Effector CD4-positive, alpha-beta T cell (primary cell): Measurements from ENCODE around the gene CTNNA1.

Experiments
- DNase-seq: peaks from one replicate; pipeline ENCODE4 v3.0.0-alpha.2; 2020

CTNNA1 gene

DNA sequence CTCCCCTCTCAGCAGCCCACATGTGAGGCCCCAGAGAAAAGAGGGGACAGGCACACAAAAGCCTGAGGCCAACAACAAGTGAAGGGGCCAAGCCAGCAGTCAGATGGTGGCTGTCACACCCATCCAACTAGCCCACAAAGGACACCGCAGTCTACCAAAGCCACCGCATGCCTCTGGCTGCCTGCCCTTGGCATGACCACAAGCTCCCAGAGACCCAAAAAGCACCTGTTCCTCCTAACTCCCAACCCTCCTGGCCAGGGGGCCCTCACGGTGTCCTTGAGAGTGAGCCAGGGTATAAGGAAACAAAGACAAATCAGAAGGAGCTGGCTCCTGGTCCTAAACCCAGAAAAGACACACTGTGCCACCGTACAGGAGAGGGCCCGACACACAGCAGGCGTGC is 199.7 kb downstream of the CTNNA1 start:
- DNase-seq = no peak

DNA sequence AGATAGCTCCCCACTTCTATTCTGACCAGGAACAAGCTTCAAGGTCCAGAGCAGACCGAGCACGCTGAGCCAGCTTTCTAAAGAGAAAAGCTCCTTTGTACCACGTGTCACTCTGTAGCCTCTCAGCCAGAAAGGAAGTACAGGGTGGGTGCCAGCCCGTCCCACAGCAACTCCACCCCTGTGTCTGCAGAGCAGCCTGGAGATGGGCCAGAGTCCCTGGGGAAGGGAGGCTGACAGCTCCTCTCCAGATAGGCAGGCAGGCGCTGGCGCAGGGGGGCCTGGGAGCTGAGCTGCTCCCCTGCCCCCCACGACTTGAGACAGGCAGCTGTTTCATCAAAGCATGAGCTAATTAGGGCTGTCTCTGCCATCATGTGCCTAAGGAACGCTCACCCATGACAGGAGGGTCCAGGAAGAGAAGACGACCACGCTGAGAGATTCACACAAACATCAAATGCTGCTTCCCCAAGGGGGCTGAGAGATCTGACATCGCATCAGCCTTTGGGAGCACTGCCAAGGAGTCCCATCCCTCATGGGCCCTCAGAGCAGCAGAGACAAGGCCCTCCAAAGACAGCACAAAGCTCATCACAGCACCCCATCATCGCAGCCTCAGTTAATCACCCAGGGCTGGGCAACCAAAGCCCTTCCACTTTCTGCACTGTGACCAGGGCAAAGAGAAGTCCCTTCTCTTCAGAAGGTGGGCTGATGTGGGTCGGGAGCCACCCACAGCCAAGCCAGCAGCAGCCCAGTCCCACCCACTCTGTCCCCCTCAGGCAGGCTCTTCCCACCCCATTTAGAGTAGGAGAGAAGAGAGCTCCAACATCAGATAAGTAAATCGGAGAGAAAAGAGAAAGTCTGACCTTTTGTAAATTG is 200.4 kb downstream of the CTNNA1 start:
- no peak for DNase-seq

DNA sequence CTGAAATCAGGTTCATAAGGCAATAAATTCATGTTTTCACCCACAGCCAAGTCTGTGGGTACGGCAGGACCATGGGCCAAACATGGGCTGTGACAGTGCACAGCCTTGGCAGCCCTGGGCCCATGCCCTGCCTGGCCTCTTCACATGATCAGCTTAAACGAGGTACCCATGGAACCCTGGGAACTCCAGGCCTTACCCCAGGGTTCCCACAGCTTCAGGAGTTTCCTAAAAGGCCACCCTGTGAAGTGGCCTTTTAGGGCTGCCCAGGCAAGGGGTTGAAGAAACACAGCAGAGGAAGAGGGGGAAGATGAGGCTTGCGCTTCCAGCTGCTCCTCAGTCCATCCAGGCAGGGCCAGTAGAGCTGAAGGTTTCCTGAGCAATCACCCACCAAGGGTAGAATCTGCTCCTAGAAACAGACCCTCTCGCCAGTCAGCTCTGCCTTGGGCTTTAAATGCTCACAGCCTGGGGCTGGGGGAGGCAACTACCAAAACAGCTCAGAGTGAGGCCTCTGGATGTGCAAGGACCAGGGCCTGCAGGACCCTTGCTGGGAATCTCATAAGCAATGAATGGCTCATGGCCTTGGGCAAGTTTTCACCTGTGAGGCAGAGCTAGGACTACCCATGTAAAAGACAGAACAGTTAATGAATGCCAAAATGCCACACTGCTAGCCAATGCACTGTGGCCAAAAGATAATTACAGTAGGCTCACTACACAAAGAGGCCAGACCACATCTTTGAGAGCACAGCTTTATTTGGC is 201.2 kb downstream of the CTNNA1 start:
- no peak for DNase-seq

DNA sequence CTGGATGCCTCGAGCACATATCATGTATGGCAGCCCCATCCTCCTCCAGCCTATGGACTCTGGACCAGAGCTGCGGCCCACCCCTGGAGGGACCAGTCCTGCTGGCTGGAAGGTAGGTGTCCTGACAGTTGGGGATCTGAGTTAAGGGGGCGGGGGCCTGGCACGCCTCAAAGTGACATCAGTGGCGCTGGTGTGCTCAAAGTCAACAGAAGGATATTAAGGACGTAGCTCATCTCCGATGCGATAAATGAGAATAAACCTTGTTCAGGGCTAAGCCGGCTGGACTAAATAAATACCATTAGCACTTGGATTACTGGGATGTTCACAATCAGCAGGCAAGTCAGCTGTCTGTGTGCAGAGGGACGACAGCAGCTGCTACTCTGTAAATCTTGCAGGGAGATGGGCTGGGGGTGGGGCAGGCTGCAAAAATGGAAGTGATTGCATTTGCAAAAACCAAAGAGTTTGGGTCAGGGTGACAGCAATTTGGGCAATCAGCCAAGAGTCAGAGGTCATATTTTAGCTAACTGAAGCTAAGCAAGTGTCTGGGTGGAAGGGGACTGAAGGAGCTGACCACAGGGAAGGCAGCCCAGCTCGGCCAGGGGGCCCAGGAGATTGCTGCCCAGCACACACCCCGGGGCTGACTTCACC is 201.9 kb downstream of the CTNNA1 start:
- DNase-seq = no peak

DNA sequence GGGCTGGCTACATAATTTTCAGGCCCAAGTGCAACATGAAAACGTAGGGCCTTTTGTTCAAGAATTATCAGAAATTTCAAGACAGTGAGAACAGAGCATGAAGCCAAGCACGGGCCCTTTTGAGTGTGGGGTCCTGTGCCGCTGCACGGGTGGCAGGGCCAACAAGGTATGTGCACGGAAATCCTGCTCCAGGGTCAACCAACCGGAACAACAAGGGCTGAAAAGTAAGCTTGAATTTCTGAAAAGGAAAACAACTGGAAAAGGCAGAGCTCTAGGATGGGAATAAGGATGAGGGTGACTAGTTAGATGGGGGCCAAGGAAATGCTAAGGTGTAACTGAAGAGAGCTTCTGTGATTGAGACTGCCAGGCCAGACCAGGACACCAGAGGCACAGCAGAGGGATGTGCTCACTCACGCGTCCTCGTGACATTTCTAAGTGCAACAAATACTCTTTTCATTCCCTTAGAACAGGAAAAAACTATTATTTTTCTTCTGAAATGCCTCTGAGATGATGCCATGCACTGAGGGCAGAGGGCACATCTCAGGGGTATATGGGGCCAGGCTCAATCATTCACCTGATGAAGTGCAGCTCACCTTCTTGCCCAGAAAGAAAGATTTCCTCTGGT is 202.6 kb downstream of the CTNNA1 start:
- DNase-seq = no peak

DNA sequence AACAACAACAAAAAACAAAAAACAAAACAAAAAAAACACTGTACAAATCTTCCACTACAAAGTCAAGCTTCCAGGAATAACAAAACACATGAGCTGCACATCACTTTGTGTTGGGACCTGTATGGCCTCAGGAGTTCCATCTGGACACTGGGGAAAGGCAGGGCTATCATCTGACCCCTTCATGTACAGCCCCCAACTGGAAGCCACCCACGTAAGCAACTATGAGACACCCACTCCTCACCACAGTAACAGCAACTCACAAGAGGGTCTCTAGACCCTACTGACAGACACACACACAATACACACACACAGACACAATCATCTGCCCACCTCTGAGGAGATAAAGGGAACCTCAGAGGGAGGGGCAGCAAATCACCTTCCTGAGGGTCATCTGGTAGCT is 203.6 kb downstream of the CTNNA1 start:
- no peak for DNase-seq

DNA sequence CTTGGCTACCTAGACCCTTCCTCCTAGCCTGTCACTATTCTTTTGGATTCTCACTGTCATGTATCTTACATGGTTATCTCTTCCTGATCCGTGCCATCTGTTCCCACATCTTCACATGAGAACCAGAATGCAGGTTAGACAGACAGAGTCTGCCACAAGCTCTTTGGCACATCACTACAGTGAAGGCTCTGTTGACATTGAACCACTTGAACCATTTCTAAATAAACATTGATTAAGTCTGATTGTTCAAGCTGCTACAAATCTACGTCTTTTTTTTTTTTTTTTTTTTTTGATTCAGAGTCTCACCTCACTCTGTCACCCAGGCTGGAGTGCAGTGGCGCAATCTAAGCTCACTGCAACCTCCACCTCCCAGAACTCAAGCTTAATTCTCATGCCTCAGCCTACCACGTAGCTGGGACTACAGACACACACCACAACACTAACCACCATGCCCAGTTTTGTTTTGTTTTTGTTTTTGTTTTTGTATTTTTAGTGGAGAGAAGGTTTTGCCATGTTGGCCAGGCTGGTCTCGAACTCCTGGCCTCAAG is 207.0 kb downstream of the CTNNA1 start:
- DNase-seq = no peak

DNA sequence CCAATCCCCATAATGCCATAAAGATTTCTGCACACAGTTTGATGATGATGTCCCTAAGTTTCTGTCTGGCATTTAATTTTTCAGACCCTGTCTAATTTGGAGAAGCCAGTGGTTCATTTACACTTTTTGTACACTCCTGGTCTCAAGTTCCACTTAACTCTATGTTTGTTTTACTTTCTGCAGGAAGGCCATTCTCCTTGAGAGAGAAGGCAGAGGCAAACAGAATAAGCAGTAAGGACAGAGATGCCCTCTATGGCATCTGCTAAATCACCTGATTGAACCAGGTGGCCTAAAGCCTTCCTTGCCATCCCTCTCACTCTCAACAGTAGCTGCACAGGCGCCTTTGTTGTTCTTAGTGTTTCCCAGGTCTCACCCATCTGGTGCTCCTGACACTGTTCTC is 208.0 kb downstream of the CTNNA1 start:
- DNase-seq = no peak

DNA sequence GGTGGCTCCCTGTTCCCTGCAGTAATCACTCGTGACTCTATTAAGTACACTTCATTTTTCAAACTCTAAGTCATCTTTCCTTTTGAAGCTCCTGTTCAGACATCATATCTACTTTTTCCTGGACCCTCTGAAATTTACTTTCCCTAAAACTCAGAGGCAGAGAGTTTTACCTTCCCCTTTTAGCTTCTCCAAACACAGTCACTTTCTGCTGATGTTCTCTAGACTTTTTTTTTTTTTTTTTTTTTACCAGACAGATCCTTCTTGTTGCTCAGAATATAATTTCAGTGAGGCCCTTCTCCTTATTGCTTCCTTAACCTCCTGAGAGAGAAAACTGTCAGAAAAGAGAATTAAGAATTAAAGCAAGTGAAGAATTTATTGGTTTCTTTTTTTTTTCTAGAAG is 208.5 kb downstream of the CTNNA1 start:
- DNase-seq = no peak

DNA sequence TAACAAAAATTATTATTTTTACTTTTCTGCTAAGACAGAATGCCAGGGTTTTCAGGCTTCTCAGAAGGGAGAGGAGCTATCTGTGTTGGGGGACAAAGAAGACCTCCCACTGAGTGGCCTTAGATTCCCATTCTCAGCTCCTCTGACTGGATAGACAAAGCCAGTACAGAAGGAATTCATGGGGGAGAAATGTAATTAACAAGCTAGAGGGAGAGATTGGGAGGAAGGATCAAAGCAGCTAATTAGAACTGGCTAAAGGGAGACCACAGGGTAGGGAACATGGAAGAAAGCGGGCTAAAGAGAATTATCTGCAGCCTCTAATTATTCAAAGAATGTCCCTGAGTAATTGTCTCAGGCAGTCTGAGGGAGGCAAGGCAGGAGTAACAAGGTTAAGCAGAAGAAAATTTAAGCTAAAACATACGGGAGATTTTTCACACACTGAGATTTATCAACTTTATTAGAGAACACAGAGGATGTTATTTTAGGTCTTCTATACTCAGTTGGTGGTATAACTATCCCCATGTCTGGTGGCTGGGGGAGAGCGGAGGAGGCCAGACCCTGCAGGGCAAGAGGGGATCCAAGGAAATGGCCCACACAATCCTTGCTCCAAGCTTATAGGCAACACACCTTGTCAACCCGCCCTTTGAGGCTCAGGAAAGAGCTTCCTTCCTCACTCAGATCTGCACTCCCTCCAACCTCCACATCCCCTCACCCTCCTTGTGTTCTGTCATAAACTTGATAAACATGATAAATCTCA is 209.6 kb downstream of the CTNNA1 start:
- no peak for DNase-seq

DNA sequence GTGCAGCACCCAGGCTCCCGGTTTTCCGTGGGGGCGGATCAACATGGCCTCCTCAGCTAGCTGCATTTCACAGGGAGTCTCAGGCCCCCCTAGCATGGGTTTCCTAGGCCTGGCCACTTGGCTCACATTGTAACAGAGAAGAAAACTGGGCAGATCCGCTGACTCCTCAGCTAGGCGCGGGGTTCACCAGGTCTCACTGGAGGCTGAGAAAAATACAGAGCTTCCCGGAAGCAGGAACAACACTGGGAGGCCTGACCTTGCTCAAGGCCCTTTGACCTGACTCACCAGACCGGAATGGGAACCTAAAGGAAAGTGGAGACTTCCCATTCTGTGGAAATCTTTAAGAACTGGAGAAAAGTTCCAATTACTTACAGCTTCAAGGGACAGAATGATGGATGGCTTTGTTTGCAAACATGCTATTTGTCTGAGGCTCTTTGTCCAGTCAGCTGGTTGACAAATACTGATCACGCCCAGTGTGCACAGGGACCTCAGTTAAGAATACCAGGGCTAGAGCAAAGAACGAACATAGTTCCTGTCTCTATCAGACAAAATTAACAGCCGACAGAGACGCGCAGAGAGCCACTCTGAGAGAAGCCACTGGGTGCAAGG is 210.6 kb downstream of the CTNNA1 start:
- DNase-seq = no peak

DNA sequence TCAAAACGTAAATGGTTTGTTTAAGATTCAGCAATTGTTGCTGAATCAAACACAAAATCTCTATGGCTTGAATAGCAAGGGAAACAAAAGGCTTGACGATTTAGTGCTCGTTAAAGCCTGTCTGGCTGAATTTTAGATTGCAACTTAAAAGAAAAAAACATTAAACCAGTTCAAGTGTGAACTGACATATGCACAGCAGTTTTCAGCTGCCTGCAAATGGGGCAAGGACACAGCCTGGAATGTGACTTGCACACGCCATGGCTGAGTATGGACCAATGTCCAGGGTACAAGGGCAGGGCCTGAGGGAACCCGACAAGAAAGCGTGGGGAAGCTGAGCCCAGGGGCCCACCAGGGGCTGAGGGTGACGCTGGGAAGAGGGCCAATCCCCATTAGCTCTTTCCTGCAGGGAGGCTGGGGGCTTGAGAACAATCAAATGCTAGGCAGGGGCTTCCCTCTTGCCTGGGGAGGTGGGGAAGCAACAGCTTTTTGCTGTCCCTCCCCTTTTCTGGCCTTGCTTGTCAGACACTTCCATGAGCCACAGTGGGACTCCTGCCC is 211.5 kb downstream of the CTNNA1 start:
- DNase-seq = no peak

DNA sequence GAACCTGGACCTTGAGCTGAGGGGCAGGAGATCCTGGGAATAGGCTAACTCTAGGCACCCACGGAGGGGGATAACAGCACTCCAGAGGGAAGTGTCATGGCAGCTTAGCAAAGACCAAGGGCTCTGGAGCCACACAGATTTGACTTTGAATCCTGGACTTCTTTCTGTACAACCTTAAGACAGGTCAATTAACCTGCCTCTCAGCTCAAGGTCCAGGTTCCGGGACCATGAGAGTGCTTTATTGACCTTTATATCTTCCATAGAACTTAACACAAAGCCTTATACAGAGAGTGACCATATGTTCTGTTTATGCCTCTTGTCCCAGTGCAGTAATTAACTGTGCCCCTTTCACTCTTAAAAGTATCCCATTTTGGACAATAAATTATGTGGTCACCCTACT is 212.4 kb downstream of the CTNNA1 start:
- DNase-seq = no peak

DNA sequence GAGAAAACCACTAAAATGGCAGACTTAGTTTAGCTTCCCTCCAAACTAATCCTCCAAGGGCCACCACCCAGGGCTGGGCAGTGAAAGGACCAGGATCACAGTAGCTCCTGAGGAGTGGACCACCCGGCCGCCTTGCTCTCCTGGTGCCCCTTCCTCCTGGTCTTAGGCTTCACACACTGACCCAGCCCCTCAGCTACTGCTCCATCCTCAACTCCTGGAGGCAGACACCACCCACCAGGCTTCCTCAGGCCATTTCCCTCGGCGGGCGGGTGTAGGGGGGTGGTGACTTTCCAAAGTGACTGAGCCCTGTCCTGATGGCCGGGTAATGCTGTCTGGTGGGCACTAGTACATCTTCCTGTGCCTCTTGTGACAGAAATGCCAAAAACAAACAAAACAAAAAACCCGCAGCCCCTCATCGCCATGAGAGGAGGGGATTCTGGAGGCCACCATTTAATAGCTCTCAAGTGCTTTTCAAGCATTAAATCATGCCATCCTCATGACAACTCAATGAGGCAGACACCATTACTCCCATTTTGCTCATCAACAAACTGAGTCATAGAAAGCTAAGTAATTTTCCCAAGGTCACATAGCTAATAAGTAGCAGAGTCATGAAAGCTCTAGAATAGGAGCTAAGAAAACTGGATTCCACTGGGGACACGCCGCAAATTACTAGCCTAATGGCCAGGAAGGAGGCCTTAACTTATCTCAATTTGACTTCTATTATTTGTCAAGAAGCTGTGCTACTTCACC is 213.2 kb downstream of the CTNNA1 start:
- DNase-seq = no peak

DNA sequence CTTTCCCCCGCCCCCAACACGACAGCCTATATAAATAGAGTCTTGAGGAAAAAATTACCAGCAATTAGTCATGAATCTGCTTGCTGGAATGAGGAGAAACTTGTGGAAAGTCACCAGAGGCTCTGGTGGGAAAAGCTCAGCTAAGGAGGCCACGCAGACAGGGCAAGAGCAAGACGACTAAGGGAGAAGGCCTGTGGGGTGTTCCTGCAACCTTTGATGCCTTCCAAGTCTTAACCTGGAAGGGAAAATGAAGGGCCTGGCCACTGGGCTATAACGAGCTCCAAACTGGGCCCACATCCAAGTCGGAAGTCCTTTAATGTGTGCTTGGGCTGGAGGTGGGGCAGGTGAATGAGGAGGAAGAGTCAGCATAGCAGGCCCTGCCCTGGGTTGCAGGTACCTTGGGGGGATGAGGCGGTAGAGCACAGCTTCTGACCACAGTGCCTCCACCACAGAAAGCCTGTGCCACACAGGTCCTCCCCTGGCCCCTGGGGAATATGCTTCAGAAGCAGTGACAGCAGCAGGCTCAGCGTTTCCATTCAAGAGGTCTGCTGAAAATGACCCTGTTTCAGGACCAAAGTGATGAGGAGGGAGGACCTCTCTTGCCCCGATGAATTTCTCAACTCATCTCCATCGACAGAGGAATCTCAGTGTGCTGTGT is 214.7 kb downstream of the CTNNA1 start:
- DNase-seq = no peak

DNA sequence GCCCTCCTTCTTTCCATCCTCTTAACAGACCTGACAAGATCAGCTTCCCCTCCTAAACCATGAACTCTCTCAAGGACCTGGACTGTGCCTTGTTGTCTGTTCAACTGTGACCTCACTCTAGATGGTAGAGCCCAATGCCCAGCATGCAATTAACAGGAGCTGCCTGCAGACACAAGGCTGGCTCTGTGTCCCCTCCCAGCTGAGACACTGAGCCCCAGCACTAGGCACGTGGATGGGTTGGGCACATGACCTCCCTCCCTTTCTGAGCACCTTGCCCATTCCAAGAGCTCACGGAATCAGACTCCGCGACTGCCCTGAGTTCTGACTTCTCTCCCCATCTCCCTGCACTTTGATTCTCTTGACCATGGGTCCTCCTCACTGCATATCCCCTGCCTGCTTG is 215.4 kb downstream of the CTNNA1 start:
- DNase-seq = no peak

DNA sequence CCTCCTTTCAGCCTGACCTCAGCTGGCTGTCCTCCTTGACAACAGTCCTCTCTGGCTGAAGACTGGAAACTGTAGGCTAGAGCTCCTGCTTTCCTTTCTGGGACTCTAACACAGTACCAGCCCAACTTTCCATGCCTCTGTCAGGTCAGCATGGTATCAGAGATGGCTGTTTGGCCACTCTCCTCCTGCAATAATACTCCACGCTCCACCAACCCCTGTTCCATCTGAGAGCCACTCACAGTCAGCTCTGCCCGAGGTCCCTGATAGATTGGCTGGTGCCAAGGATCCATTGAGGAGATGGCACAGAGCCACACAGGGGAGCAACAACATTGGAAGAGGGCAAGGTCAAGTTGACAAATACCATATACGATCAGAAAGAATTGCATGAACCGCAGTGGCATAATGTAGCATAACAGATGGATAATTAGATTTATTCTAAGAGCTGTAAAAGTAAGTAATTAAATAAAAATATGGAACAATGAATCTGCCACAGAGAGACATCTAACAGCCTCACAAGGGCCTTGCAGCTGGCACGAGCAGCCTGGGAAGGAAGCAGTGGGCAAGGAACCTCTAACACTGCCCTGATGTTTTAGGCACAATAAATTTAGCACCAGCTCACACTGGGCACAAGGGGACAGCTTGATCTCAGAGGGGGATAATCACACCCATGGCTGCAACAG is 216.2 kb downstream of the CTNNA1 start:
- DNase-seq = no peak

DNA sequence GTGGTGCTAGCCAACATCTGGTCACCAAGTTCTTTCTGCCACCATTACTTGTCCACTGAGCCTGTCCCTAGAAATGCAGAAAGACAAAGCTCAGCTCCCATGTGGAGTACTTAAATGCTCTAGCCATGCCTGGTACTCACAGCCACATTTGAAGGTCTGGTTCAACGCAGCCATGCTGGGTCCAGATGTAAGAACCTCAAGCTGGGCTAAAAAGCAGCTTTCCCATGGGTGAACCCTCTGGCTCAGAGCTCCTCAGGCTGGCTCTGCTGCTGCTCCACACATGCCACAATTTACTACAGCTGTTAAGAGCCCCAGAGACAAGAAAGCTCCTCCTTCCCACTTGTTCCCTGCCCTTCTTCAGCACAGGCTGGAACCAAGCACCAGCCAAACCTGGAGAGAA is 219.0 kb downstream of the CTNNA1 start:
- DNase-seq = no peak

DNA sequence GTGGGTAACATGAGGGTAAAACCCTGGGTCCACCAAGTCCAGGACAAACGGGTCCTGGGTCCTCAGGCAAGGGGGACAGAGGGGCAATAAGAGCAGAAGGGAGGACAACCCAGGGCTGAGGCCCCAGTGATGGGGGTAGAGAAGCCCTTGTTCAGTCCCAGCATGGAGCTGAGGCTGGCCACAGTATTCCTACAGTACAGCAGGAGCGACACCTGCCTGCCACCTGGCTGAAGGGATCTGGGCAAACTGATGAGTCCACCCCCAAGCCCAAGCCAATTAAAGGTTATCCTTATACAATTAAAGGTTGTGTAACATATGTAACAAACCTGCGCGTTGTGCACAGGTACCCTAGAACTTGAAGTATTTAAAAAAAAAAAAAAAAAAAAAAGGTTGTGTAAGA is 219.6 kb downstream of the CTNNA1 start:
- no peak for DNase-seq
